SW480 (cell line): ENCODE results near the gene MAFG.

Source experiments
- DNase-seq: peaks from one replicate; pipeline ENCODE4 v3.0.0-alpha.2; 2016; ENCODE audit warnings: low spot score

Gene MAFG

DNA sequence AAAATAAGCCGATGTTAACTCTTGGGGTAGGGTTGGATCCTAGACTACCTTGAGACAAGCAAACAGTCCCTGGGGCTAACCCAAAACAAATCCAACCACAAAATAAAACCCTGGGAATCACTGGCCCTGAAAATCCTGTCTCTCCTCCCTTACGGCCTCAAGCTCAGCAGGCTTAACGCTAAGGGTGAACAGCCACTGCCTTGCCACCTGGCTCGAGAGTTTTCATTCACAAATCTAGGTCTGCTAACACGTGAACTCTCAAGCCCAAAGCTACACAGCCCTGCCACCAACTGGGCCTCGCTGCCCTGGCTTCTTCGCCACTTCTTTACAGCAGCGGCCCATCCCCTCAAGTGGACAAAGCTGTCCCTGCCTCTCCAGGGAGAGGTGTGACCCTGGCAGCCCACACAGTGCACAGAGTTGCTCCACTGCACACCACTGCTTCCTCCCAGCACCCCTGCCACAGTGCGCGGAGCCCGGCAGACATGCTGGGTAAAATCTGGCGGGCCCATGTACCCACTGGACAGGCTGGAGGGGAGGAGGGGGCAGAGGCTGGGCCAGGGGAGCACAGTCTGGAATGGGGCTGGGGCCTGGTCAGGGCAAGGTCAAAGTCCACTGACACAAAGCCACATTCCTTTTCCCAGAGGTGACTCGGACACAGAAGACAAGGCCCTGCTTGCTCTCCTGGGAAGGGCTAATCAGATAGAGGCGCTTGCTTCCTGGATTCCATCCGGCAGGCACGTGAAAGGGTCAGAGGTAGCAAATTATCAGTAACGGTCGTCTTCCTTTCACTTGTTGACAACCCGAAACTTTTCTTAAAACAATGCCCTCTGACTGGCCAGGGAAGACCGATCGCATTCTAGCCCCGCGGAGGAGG lies 17.3 kb downstream of the MAFG start:
- DNase-seq: no peak

DNA sequence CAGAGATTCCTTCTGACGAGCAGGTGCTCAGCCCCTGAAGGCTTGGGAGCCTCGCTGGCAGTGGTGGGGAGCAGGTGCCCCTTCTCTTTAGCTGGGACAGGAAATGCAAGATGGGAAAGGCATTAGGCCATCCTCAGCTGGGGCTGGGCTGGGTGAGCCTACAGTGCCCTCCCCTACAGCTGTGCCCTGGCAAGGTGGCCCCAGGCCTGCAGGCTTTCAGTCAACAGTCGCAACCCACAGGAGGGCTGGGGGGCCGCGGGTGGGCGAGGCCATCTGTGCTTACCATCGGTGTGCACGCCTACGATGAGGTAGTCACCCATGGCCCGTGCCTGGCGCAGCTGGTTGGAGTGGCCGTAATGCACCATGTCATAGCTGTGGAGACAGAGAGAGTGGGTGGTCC lies 18.3 kb downstream of the MAFG start:
- no peak for DNase-seq

DNA sequence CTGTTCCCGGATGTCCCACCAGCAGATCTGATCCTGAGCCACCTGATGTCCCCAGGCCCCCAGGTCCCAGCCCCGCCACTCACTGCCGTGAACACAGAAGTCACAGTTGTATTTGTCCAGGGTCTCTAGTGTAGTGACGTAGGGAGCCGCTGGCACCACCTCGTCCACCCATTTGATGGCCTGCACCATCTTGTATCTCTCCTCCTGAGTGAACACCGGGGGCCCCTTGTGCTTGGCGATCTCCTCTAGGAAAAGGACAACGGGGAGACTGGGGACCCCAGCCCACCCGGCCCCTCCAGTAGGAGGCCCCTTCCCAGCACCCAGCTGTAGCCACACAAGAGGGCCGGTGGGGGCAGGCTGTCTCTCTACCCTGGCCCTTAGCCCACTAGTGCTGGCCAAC lies 18.7 kb downstream of the MAFG start:
- no peak for DNase-seq

DNA sequence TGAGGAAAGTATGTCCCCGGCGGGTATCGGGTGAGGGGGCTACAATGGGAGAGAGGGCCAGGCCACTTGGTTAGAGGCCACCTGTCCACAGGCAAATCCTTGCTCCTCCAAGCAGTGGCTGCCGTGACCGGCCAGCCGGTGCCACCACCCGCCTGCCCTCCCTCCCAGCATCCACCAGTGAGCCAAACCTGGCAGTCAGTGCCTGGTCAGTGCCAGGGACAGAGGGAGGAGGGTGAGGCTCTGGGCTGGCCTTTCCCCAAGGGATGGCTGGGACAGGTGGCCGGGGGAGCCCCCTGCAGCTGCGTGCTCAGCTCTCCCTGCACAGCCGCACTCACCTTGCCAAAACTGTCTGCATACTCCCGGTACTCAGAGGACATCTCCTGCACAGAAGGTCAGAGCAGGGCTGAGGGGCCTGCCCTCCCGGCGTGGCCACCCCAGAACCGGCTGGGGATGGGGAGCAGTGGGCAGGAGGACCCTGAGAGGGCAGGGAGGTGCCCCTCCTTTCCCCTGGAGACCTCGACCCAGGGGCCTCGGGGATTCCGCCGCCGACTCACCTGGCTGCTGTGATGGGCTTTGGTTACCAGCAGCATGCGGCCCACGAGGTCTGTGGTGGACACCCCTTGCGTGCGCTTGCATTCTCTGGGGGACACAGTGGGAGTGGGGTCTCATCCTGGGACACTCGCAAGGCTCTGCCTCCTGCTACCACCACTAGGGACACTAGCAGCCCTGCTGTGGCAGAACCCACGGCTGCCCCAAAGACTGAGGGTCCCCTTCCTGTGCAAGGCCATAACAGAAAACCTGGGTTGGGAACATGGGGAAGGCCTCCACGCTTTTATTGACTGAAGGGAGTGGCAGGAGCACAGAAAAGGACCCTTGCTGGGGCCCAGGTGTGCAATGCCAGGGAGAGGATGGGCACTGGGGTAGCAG lies 20.1 kb downstream of the MAFG start:
- no peak for DNase-seq

DNA sequence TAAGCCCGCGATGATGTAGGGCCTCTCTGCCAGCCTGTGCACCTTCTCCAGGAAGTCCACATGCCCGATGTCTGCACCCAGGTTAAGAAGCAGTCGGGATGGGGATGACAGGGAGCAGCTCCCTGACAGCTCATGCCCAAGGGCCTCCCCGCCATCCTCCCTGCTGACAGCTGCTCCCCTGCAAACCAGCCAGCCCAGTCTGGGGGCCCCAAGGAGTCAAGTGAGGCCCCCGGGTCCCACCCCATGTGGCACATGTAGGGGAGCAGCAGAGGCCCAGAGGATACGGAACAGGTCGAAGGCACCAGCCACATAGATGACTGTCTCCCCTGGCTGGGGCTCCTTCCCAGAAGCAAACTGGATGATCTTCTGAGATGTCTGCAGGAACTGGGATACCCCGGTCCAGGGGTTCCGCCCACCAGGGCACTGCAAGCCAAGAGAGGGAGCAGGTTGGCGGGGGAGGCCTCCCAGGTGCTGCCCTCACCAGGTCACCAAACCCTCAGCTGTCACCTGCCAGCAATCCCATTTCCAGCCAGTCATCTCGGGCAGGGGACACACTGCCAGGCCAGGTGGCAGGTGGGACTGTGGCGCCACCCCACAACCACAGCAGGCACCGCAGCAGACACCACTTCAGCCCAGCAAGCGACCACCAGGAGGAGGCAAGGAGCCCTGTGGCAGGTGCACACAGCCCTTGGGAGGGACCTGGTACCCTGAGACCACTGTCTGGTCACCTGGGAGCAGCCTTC lies 20.9 kb downstream of the MAFG start:
- DNase-seq: no peak

DNA sequence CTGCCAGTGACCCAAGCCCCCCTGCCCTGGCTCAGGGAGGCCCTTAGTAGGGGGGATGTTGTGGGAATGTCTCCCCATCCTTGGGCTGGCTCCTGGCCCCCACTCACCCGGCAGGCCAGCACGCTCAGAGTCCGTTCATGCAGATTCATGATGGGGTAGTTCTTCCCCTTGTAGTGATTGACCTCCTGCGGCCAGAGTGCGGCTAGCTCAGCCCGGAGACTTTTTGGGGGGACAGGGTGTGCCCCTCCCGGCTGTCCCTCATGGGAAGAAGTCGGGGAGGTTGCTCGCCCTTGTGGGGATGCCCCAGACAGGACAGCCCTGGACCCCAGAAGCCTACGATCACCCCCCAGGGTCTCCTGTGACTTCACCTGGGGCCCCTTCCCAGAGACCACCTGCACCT lies 21.5 kb downstream of the MAFG start:
- no peak for DNase-seq

DNA sequence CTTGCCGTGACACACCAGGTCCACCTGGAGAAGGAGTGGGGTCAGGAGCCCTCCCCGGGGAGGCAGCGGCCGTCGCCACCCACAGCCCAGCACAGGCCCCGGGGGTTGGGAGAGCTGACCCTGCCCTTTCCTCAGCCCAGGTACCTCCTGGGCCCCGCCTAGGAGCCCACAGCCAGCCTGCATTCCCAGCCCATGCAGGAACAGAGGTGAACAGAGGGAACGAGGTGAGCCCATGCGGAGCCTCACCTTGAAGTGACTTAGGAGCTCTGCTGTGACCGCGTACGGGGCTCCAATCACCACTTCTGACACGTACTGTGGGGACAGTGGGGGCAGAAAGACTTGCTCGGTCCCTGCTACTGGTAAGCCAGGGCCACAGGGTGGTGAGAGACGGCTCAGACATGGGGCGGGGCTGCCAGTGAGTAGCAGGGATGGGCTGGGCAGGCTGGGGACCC lies 22.1 kb downstream of the MAFG start:
- DNase-seq: no peak

DNA sequence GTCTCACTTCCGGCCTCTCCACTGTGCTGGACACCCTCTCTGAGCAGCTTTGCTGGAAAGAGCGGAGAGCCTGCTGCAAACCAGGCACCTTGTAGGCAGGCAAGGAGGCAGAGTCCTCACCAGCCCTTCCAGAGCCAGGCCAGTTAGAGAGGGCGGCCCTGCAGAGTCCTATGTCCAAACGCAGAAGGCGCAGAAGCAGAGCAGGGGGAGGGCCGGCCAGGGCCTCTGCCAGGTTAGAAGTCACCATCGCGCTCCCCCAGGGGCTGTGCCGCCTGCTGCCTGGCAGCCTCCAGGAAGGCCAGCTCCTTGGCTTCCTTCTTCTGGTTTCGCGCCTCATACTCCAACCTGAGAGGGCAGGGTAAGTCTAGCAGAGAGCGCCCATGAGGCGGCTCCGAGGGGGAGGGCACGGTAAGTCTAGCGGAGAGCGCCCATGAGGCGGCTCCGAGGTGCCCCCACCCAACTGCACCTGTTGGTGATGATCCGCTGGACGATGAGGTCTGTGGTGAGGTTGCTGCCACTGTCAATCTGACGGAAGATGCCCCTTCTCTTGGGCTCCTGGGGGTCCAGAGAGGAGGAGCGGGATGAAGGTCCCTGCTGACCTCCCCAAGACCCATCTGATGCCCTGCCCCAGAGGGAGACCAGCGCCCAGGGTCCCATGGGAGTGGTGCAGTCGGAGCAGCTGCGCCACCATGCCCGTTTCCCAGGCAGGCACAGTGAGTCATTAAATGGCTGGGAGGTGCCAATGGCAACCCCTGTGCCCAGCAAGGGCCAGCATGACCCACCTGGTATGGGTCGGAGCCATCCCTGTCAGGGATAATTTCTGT lies 22.7 kb downstream of the MAFG start:
- no peak for DNase-seq

DNA sequence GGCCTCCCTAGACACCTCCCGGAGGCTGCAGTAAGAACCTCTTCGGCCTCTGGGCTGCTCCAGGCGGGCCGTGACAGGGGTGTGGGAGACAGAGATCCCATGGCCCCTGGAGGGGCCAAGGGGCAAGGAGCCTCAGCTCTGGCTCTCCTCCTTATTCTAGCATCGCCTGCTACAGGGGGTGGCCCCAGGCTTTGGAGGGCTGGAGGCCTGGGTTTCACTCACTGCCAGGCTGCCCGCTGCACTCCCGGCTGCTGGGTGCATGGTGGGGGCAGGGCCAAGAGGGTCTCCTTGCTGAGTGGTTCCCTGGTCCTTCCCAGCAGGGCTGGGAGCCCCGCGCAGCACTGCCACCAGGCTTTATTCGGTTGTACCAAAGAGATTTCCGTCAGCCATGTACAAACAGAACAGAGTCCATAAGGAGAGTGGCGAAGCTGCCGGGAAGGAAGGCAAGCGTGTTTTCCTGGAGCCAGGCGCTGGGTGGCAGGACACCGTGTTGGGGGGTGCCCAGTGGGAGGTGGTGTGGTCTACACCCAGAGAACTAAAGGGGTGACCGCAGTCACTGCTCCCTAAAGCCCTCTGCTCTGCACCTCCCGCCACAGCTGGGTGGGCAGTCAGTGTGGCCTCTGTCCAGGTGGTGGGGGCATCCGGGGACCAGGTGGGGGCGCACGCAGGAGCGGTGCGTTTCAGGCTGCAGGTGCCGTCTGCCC lies 23.5 kb downstream of the MAFG start:
- DNase-seq: no peak

DNA sequence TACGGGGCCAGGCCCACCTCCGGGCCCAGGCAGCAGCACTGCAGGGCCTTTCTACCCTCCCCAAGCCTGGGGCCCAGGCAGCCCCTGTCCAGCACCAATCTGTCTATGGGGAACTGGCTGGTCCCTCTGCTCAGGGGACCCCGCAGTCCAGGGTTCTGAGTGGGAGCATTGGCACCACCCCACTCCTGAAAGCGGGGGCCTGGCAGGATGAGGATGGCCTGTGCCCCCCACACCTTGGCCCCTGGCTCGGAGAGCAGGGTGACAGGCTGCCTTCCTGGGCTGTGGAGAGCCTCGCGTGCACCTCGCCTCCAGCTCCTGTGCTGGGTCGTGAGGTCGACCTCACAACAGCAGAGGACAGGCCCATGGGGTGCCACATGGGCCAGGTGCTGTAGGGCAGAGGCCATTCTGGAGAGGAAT lies 24.1 kb downstream of the MAFG start:
- DNase-seq: no peak

DNA sequence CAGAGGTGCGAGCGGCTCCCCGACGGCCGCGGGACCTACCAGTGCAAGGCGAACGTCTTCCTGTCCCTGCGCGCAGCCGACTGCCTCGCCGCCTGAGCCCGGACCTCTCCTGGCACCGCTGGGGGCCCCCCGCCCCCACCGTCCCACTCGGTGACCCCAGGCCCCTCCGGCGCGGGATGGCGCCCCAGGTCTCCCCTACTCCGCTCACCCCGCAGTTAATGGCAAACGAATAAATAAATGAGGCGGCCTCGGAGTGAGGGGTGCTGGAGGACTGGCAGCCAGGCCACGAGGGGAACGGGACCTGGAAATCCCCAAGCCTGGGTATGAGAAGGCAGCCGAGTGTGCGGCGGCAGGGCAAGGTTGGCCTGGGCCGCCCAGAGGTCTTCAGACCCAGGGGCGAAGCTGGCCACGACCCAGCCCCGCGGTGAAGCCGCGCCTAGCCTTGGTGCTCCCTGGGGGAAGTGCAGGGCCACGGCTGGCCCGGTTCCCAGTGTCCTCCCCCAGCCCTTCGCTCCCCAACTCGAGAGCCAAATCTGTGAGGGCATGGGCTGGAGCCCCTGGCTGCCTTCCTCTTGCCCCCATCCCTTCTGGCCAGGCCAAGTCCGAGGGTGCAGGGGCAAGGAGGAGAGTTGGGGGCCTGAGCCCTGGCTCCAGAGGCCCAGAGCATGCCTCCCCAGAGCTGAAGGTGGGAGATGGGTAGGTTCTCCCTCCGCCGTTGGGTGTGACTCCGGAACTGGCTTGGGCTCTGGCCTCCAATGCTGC lies 24.7 kb downstream of the MAFG start:
- no peak for DNase-seq

DNA sequence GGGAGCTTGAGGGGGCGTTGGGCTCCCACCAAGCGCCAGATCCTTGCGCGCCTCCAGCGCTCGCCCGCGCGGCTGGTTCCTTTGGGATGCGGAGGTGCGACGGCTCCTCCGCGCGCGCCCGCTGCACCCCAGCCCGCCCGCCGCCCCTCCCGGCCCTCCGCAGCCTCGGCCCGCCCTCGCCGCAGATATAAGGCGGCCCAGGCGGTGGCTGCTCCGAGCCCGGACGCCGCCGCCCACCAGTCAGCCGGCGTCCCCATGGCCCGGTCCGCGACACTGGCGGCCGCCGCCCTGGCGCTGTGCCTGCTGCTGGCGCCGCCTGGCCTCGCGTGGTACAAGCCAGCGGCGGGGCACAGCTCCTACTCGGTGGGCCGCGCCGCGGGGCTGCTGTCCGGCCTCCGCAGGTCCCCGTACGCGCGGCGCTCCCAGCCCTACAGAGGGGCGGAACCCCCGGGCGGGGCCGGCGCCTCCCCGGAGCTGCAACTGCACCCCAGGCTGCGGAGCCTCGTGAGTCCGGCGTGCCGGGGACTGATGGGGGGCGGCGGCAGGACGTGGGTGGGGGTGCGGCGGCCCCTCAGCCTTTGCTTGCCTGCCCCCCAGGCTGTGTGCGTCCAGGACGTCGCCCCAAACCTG lies 25.4 kb downstream of the MAFG start, which contains the start of gene NPB:
NPB (plus strand) TSS at position 216 of the 630 bp plus-strand sequence; CDS start at position 256, 40 bp downstream.
- no peak for DNase-seq

DNA sequence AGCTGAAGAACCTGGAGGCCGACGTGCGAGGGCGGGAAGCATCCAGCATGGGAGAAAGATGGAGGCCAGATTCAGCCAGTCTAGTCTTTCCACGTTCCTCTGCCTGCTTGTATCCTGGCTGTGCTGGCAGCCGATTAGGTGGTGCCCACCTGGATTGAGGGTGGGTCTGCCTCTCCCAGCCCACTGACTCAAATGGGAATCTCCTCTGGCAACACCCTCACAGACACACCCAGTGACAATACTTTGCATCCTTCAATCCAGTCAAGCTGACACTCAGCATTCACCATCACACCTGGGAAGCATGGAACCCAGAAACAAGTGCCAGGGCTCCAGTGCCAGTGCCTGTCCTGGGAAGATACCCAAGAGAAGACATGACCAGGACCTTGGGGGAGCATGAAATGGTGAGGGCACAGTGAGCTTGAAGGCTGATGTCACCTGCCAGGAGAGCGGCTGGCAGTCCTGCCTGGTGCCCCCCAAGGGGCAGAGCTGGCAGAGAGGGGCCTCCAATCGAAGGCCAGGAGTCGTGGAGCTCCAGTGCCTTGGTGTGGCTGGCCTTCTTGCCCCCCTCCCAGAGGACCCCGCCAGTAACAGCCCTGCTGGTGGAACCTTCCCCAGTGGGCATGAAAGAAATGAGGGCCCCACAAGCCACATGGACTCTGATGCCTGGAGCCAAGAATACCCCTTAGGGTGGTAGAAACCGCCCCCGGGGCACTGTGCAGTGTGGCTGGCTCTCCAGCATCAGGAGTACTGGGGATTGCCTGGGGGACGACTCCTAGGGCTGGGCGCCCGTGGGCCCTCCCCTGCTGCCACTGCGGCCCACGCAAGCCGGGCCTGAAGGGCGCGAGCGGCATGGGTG lies 26.1 kb downstream of the MAFG start:
- DNase-seq: no peak

DNA sequence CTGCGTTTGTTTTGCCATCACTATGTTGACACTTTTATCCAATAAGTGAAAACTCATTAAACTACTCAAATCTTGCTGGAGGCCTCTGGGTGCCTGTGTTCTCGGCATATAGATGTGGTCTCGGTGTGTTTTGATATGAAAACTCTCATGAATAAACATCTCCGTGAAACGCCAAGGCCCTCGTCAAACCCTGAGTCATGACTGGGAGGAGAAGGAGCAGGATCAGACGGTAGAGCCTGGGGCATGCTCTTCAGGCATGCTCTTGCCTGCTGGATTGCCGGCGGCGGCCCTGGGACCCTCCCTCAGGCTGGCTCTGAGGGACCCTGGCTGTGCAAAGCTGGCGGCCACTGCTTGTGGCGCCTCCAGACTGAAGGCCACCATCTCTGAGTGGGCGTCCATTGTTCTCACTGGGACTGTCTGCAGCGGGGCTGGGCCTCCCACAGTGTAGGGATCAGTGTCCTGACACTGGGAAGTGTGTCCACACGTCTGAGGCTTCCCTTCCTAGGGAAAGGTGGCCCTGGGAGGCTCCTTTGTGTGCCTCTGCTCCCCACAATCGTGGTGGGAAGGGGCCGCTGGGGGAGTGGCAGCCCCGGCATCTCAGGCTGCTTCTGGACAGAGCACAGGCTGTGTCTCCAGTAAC lies 27.2 kb downstream of the MAFG start:
- no peak for DNase-seq

DNA sequence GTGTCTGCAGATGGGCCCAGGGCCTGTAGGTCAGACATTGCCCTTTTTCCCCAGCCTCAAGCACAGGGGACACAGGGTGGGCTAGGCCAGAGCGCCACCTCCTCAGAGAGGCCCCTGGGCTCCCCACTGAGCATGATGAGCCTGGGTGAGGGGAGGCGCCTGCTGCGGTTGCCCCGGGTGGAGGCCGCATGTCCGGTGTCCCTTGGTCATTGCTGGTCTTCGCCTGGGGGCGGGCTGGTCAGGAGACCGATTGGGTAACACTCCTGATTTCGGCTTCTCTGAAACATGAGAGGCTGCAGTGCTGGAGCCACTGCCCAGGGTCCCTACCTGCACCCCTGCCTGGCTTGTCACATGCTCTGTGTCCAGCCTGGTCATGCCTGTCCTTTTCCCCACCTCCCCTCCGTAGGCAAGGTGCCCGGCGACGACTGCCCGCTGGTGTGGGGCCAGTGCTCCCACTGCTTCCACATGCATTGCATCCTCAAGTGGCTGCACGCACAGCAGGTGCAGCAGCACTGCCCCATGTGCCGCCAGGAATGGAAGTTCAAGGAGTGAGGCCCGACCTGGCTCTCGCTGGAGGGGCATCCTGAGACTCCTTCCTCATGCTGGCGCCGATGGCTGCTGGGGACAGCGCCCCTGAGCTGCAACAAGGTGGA lies 27.9 kb downstream of the MAFG start:
- DNase-seq: no peak

DNA sequence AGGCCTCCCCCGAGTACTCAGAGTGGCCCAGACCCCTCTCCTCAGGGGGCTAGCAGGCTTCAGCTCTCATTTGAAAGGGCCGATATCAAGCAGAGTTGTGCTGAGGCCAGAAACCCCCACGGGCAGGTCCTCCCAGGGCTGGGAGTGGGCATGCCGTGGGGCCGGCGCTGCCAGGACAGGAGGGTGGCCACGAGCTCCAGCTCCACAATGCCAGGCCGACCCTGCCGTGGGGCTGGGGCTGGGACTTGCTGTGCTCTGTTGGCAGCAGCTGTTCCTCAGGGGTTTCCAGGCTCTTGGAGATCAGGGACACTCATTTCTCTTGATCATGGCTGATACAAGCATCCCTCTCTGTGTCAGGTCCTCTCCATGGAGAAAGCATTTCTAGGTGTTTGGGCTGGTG lies 28.6 kb downstream of the MAFG start:
- DNase-seq: no peak
